GM12878 (cell line): ENCODE data around the gene TNS4. TPM values are rescaled to one million over a fixed set of nuclear protein-coding genes. Genes with fewer than 3 reads are reported as not detected.

Experiments
- ATAC-seq: fragments of 200-7000 bp; cut with Tn5 transposase; 3 replicates; pipeline ENCODE4 v1.9.1; 2020; ENCODE audit warnings: mild to moderate bottlenecking, moderate library complexity
- Bru-seq: library from RNA; stranded (reverse); fragments of 400-500 nt; gene quantifications from one replicate; lab custom pipeline; 2021; lab: Mats Ljungman, UMichigan
- BruChase-seq, 2 experiments: library from RNA; stranded (reverse); fragments of 400-500 nt; gene quantifications; one replicate each; lab custom pipeline; 2021; lab: Mats Ljungman, UMichigan
- BruUV-seq: library from RNA; stranded (reverse); fragments of 400-500 nt; replicated peaks from 2 replicates; lab custom pipeline; 2021; lab: Mats Ljungman, UMichigan
- CTCF ChIA-PET: fragments of 300-600 bp; sonication (Branson Sonifier 250); formaldehyde crosslinking; extraction: SDS; loops from one replicate; lab custom pipeline; 2021; ENCODE audit warnings: inconsistent platforms; lab: Yijun Ruan, JAX
- POLR2A ChIA-PET: fragments of 350-600 bp; formaldehyde crosslinking; extraction: SDS; loops from one replicate; lab custom pipeline; 2021; ENCODE audit warnings: inconsistent platforms; lab: Charles Lee
- RAD21 ChIA-PET: fragments of 300-600 bp; sonication (Branson Sonifier 250); formaldehyde crosslinking; loops from one replicate; lab custom pipeline; 2023; ENCODE audit warnings: antibody characterized with exemption; ENCODE audit not compliant: unreplicated experiment; lab: Charles Lee
- SMC1A ChIA-PET: fragments of 300-600 bp; sonication (Branson Sonifier 250); formaldehyde crosslinking; loops from one replicate; lab custom pipeline; 2023; ENCODE audit not compliant: unreplicated experiment, uncharacterized antibody; lab: Charles Lee
- DNase-seq: peaks from one replicate; pipeline ENCODE4 v3.0.0-alpha.2; 2011; ENCODE audit warnings: low read depth, low spot score
- FAIRE-seq: peaks from 3 replicates; lab custom pipeline; 2011; peaks lifted over from hg19 to GRCh38; lab: Jason Lieb, UNC
- H2AFZ ChIP-seq: 2 replicates; pipeline ENCODE4 v1.6.0; 2011; ENCODE audit warnings: low read depth, low read length, control low read depth; ENCODE audit not compliant: control insufficient read depth
- H3K27ac ChIP-seq: 2 replicates; pipeline ENCODE4 v1.5.1; 2011; ENCODE audit warnings: control low read depth; ENCODE audit not compliant: control insufficient read depth, insufficient read depth
- H3K27me3 ChIP-seq, 2 experiments: replicated peaks in 1 of 2; 2 replicates each; pipeline versions ENCODE4 v1.6.0 to v1.6.1; 2011; ENCODE audit warnings: low read length in 1 of 2; ENCODE audit not compliant: control insufficient read depth in 2 of 2, insufficient read depth in 2 of 2
- H3K36me3 ChIP-seq, 2 experiments: 2 replicates each; pipeline ENCODE4 v1.5.1; 2011; ENCODE audit warnings: low read length in 1 of 2; ENCODE audit not compliant: control insufficient read depth in 2 of 2, insufficient read depth in 2 of 2
- H3K4me1 ChIP-seq: 2 replicates; pipeline ENCODE4 v1.6.1; 2011; ENCODE audit warnings: mild to moderate bottlenecking, low read length, moderate library complexity, mixed read lengths; ENCODE audit not compliant: control insufficient read depth, insufficient read depth
- H3K4me2 ChIP-seq: 2 replicates; pipeline ENCODE4 v1.6.0; 2011; ENCODE audit warnings: control low read depth; ENCODE audit not compliant: control insufficient read depth, insufficient read depth
- H3K4me3 ChIP-seq: fragments of 200-600 bp; sonication (generic); 2 replicates; pipeline ENCODE4 v1.5.1; 2016
- H3K79me2 ChIP-seq: 2 replicates; pipeline ENCODE4 v1.6.0; 2011; ENCODE audit warnings: low read length; ENCODE audit not compliant: control insufficient read depth, insufficient read depth
- H3K9ac ChIP-seq: 2 replicates; pipeline ENCODE4 v1.8.0; 2011; ENCODE audit warnings: low read length, control low read depth, mixed read lengths; ENCODE audit not compliant: control insufficient read depth, insufficient read depth
- H3K9me3 ChIP-seq: replicated peaks from 3 replicates; pipeline ENCODE4 v1.5.1; 2011; ENCODE audit warnings: mild to moderate bottlenecking, low read length; ENCODE audit not compliant: control insufficient read depth, insufficient read depth
- H4K20me1 ChIP-seq: 2 replicates; pipeline ENCODE4 v1.6.0; 2011; ENCODE audit not compliant: control insufficient read depth, insufficient read depth
- KAT2A ChIP-seq: conservative IDR thresholded peaks from 2 replicates; pipeline ENCODE4 v1.6.1; 2011; ENCODE audit warnings: low read depth, low read length; ENCODE audit not compliant: control insufficient read depth
- LARP7 ChIP-seq: fragments of 450-650 bp; IDR thresholded peaks from 2 replicates; pipeline ENCODE4 v1.6.1; 2017; ENCODE audit warnings: mild to moderate bottlenecking
- MEF2B ChIP-seq: fragments of 450-650 bp; IDR thresholded peaks from 2 replicates; pipeline ENCODE4 v1.6.1; 2018; ENCODE audit warnings: mild to moderate bottlenecking, moderate library complexity; ENCODE audit not compliant: partially characterized antibody, poor library complexity, severe bottlenecking
- NR2F1 ChIP-seq: fragments of 450-650 bp; conservative IDR thresholded peaks from 2 replicates; pipeline ENCODE4 v1.6.1; 2017; ENCODE audit warnings: mild to moderate bottlenecking
- SUZ12 ChIP-seq: fragments of 200-600 bp; sonication (generic); IDR thresholded peaks from one replicate; pipeline ENCODE4 v1.6.1; 2018; ENCODE audit warnings: antibody characterized with exemption, mild to moderate bottlenecking; ENCODE audit not compliant: unreplicated experiment
- WGBS: methylation state at CpG from one replicate; pipeline ENCODE4 v1.1.6; 2016; ENCODE audit warnings: low lambda C conversion rate; ENCODE audit not compliant: insufficient replicate concordance, insufficient coverage; ENCODE audit errors: missing lambda C conversion rate; 5-methylcytosine and 5-hydroxymethylcytosine counted together
- in situ Hi-C: fragments of 300-500 bp; cut with MboI; formaldehyde crosslinking; loops from 9 replicates; pipeline ENCODE4 v1.14.3; 2018; ENCODE audit warnings: mixed read lengths
- intact Hi-C: fragments of 100-400 bp; cut with micrococcal nuclease; formaldehyde crosslinking; loops from one replicate; pipeline ENCODE4 v1.14.2; 2022; ENCODE audit not compliant: unreplicated experiment
- long read RNA-seq, 2 experiments: library from polyadenylated mRNA; unstranded; transcript quantifications; one replicate each; pipeline ENCODE4 v2.0.0, GENCODE V29; 2019 to 2020
- polyA minus RNA-seq, 3 experiments: library from RNA; depleted of rRNA, polyadenylated mRNA; stranded (reverse); fragments of >200 nt; gene quantifications; 2 replicates each; pipeline ENCODE4 v1.2.3, GENCODE V29; 2011
- polyA plus RNA-seq, 11 experiments: library from polyadenylated mRNA; depleted of rRNA in 4 of 11; unstranded in 6 of 11; stranded (reverse) in 5 of 11; fragments of >200 nt; fragmentation: Nextera tagmentation in 4 of 11; fragmentation: Illumina TruSeq in 1 of 11; extraction: Ambion mirVana in 4 of 11; extraction: Trizol in 1 of 11; gene quantifications; 1 replicate in 1 of 11; 2 replicates in 10 of 11; pipeline versions ENCODE4 v1.2.1 to v1.2.3, GENCODE V29; 2011 to 2016; ENCODE audit warnings: inconsistent platforms in 2 of 11, missing spikeins in 2 of 11, low read depth in 1 of 11
- total RNA-seq, 4 experiments: library from RNA; depleted of rRNA in 3 of 4; stranded (reverse); fragments of >200 nt in 3 of 4; fragmentation: Illumina TruSeq in 1 of 4; extraction: Trizol in 1 of 4; gene quantifications; 2 replicates each; pipeline versions ENCODE4 v1.2.1 to v1.2.3, GENCODE V29; 2013 to 2021

TNS4 gene, protein sequence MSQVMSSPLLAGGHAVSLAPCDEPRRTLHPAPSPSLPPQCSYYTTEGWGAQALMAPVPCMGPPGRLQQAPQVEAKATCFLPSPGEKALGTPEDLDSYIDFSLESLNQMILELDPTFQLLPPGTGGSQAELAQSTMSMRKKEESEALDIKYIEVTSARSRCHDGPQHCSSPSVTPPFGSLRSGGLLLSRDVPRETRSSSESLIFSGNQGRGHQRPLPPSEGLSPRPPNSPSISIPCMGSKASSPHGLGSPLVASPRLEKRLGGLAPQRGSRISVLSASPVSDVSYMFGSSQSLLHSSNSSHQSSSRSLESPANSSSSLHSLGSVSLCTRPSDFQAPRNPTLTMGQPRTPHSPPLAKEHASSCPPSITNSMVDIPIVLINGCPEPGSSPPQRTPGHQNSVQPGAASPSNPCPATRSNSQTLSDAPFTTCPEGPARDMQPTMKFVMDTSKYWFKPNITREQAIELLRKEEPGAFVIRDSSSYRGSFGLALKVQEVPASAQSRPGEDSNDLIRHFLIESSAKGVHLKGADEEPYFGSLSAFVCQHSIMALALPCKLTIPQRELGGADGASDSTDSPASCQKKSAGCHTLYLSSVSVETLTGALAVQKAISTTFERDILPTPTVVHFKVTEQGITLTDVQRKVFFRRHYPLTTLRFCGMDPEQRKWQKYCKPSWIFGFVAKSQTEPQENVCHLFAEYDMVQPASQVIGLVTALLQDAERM
- total RNA-seq (2013; cell fraction: nucleolus; rRNA removed), result 1.9 and 3.5 TPM in 2 replicates
- total RNA-seq (2014; rRNA removed), result 0.16 and 0.34 TPM in 2 replicates
- total RNA-seq (2014; rRNA removed; fragmentation: Illumina TruSeq; extraction: Trizol), result 0.31 and 0.46 TPM in 2 replicates
- total RNA-seq (2021), result 0.90 and 1.0 TPM in 2 replicates
- not detected for polyA plus RNA-seq (2011; ENCODE audit: low read depth)
- polyA plus RNA-seq (2011; rRNA removed), result 0.35 and 0.69 TPM in 2 replicates
- 0.79 TPM in 2 replicates for polyA plus RNA-seq (2011; cell fraction: cytosol; rRNA removed)
- polyA plus RNA-seq (2011; cell fraction: nucleus; rRNA removed), result 0.39 and 0.61 TPM in 2 replicates
- 0.13 TPM in 1 of 2 replicates, not detected in the other for polyA plus RNA-seq (2012)
- polyA plus RNA-seq (2014; fragmentation: Illumina TruSeq; extraction: Trizol), result 0.49 and 0.85 TPM in 2 replicates
- polyA plus RNA-seq (2014; fragmentation: Nextera tagmentation; extraction: Ambion mirVana), result not detected
- polyA plus RNA-seq (2014; rRNA removed), result 0.67 and 1.2 TPM in 2 replicates
- under 1 TPM; 0.10 to 0.79 TPM for polyA plus RNA-seq (2016; fragmentation: Nextera tagmentation; extraction: Ambion mirVana)
- polyA minus RNA-seq (2011; rRNA and poly(A)+ RNA removed), result 1.5 and 4.2 TPM in 2 replicates
- polyA minus RNA-seq (2011; cell fraction: cytosol; rRNA and poly(A)+ RNA removed), result 0.21 and 1.3 TPM in 2 replicates
- polyA minus RNA-seq (2011; cell fraction: nucleus; rRNA and poly(A)+ RNA removed), result 1.2 and 2.5 TPM in 2 replicates
- Bru-seq, nascent RNA, result percentile 20 among the genes with signal in this experiment
- BruChase-seq, experiment 1, labeled RNA remaining after a 6-hour chase, result percentile 14 among the genes with signal in this experiment
- percentile 18 among the genes with signal in this experiment for BruChase-seq, experiment 2, labeled RNA remaining after a 2-hour chase
- long read RNA-seq, experiment 1, result 0 reads
- long read RNA-seq, experiment 2, result 0 reads

DNA sequence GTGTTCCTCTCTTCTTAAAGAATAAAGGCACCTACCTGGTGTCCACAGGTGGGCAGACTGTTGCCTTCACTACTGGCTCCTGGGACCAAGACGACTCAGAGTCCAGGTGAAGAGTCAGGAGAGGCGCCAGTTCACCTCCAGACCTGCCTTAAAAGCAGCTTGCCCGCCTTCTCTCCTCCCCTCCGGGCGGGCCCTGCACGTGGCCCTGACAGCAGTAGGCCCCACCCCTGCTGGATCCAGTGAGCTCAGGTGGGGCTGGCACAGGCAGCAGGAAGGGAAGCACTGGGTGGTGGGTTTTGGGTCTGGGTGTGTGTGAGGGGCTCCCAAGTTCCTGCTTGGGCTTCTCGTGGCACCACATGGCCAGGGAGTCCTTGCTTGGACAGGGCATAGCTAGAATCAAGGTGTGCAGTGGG, at the start of gene TNS4:
Gene TNS4, minus strand, starts transcription at position 125 of the 413 bp plus-strand sequence. CDS start 5,198 bp downstream, outside the sequence.
- TF ChIP-seq SUZ12, result no peak
- no peak for TF ChIP-seq LARP7
- no peak for TF ChIP-seq MEF2B
- no peak for TF ChIP-seq NR2F1
- no peak for TF ChIP-seq KAT2A
- Histone ChIP-seq H4K20me1 (no peaks in the 10 kb centered on the region), H3K9me3 (no peaks in the 10 kb centered on the region), H3K9ac (no peak within 1 kb of the TSS), H3K4me2 (no peak within 1 kb of the TSS), H3K79me2 (no peaks in the 10 kb centered on the region), H3K36me3 (no peaks in the 10 kb centered on the region), H3K4me3 (no peak within 1 kb of the TSS), H3K4me1 (no peaks in the 10 kb centered on the region), H3K27ac (no peak within 1 kb of the TSS), H2AFZ (no peak within 1 kb of the TSS), H3K27me3 (peaks cover 0 to 7% of the 10 kb centered on the region in 2 experiments; a peak in 2 of 4 replicates)
- in situ Hi-C loops (no loop called here), intact Hi-C loops (no loop called here)
- RAD21 ChIA-PET, result interaction anchor here (0.9 kb wide), 1 partner anchor 29 kb away, joined by 4 read pairs; no protein-coding TSS in a partner anchor
- no peak for ATAC-seq
- CTCF ChIA-PET, result interaction anchor here (0.6 to 1.1 kb wide), 2 partner anchors 20 to 26 kb away, joined by 3 to 5 read pairs; no protein-coding TSS in a partner anchor
- POLR2A ChIA-PET, result interaction anchor here (1.2 kb wide), 1 partner anchor 12 kb away, joined by 3 read pairs; no protein-coding TSS in a partner anchor
- DNase-seq, result no peak
- 35% methylated on average over 7 of the region's 7 CpGs for WGBS
- no TSS peak for BruUV-seq
- FAIRE-seq, result no peak
- SMC1A ChIA-PET, result interaction anchor here (0.6 to 1.8 kb wide), 4 partner anchors 10 to 105 kb away, joined by 3 to 9 read pairs (median 4); no protein-coding TSS in a partner anchor
